Lung (tissue), 12 donors: ENCODE results near the gene SPIB. TPM values are rescaled to one million over a fixed set of nuclear protein-coding genes. Genes with fewer than 3 reads are reported as not detected.

Experiments used
- ATAC-seq: fragments of 200-7000 bp; cut with Tn5 transposase; one replicate; pipeline ENCODE4 v1.9.1; 2020; ENCODE audit warnings: moderate number of reproducible peaks; ENCODE audit not compliant: insufficient read depth, low FRiP score
- DNase-seq, 3 donors: peaks; one replicate each; pipeline ENCODE4 v3.0.0-alpha.2; 2013 to 2017
- H3K27ac ChIP-seq, 2 donors: one replicate each; pipeline ENCODE4 v1.5.1; 2013; ENCODE audit warnings: mild to moderate bottlenecking in 2 of 2, moderate library complexity in 2 of 2, control low read depth in 1 of 2, inconsistent platforms in 1 of 2, low read depth in 1 of 2, low read length in 1 of 2
- H3K27me3 ChIP-seq, 3 donors: one replicate each; pipeline ENCODE4 v1.5.1; 2013; ENCODE audit warnings: low read length in 2 of 3; ENCODE audit not compliant: control insufficient read depth in 3 of 3, insufficient read depth in 3 of 3
- H3K36me3 ChIP-seq, 4 donors: one replicate each; pipeline ENCODE4 v1.5.1; 2013; ENCODE audit warnings: low read length in 4 of 4, mild to moderate bottlenecking in 1 of 4, moderate library complexity in 1 of 4; ENCODE audit not compliant: control insufficient read depth in 4 of 4, insufficient read depth in 4 of 4
- H3K4me1 ChIP-seq, 5 donors: one replicate each; pipeline ENCODE4 v1.5.1; 2013; ENCODE audit warnings: low read length in 5 of 5, mild to moderate bottlenecking in 2 of 5, moderate library complexity in 1 of 5; ENCODE audit not compliant: control insufficient read depth in 5 of 5, insufficient read depth in 5 of 5
- H3K4me3 ChIP-seq: one replicate; pipeline ENCODE4 v1.5.1; 2013; ENCODE audit warnings: mild to moderate bottlenecking, control low read depth, moderate library complexity
- H3K9ac ChIP-seq, 2 donors: one replicate each; pipeline ENCODE4 v1.5.1; 2013; ENCODE audit warnings: low read length in 2 of 2, control low read depth in 1 of 2; ENCODE audit not compliant: insufficient read depth in 1 of 2
- H3K9me3 ChIP-seq, 4 donors: one replicate each; pipeline ENCODE4 v1.5.1; 2013; ENCODE audit warnings: low read length in 3 of 4, mild to moderate bottlenecking in 1 of 4, moderate library complexity in 1 of 4; ENCODE audit not compliant: control insufficient read depth in 4 of 4, insufficient read depth in 3 of 4
- WGBS, 2 donors: extraction: QIAGEN DNeasy Blood & Tissue Kit; methylation state at CpG; one replicate each; pipeline ENCODE4 v1.1.7; 2013; 5-methylcytosine and 5-hydroxymethylcytosine counted together
- polyA plus RNA-seq, 2 donors: library from polyadenylated mRNA; stranded (reverse); fragments of 200-250 nt; gene quantifications; one replicate each; pipeline ENCODE4 v1.2.1, GENCODE V29; 2013
- total RNA-seq, 2 donors: library from RNA; depleted of rRNA in 1 of 2; stranded (reverse); fragments of >200 nt in 1 of 2; gene quantifications; one replicate each; pipeline ENCODE4 v1.2.1, GENCODE V29; 2014 to 2021
- TF ChIP-seq, protein P1 (sequence below): IDR thresholded peaks from 2 replicates; pipeline ENCODE4 v1.5.1; 2012; ENCODE audit warnings: mild to moderate bottlenecking; ENCODE audit errors: control extremely low read depth, extremely low read depth
- donor health status: control.
- donor health status: control.
- donor health status: Bipolar disorder and iron deficiency.
- donor health status: healthy.
- donor health status: DM: yes; HTN: yes; CAD: no.

The SPIB gene
- total and polyA plus RNA-seq, 4 donors, result 0.22 to 10.5 (median 0.65) TPM

DNA sequence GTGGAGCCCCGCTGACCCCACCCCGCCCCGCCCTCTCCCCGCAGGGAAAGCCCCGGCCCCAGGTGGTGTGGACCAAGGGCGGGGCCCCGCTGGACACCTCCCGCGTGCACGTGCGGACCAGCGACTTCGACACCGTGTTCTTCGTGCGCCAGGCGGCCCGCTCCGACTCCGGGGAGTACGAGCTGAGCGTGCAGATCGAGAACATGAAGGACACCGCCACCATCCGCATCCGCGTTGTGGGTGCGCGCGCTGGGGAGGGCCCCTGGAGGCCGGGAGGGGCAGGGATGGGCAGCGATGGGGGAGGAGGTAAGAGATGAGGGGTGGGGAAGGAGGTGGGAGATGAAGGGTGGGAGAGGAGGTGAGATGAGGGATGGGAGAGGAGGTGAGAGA is 40.3 kb downstream of the SPIB start:
- Histone ChIP-seq H3K27ac (no peak overlapping the region), H3K9ac (no peak overlapping the region), H3K27me3 (peaks cover 0 to 17% (median 0%) of the 10 kb centered on the region in 3 donors), H3K4me1 (peaks cover 0 to 3% (median 0%) of the 10 kb centered on the region in 5 donors), H3K4me3 (no peak overlapping the region), H3K9me3 (no peaks in the 10 kb centered on the region), H3K36me3 (no peaks in the 10 kb centered on the region)
- ATAC-seq (no peak), DNase-seq (peak in 1 of 3 donors; percentile 14)
- WGBS, 2 donors, result 65 to 68% methylated on average over 32 of the region's 32 CpGs
- TF ChIP-seq, protein P1, sequence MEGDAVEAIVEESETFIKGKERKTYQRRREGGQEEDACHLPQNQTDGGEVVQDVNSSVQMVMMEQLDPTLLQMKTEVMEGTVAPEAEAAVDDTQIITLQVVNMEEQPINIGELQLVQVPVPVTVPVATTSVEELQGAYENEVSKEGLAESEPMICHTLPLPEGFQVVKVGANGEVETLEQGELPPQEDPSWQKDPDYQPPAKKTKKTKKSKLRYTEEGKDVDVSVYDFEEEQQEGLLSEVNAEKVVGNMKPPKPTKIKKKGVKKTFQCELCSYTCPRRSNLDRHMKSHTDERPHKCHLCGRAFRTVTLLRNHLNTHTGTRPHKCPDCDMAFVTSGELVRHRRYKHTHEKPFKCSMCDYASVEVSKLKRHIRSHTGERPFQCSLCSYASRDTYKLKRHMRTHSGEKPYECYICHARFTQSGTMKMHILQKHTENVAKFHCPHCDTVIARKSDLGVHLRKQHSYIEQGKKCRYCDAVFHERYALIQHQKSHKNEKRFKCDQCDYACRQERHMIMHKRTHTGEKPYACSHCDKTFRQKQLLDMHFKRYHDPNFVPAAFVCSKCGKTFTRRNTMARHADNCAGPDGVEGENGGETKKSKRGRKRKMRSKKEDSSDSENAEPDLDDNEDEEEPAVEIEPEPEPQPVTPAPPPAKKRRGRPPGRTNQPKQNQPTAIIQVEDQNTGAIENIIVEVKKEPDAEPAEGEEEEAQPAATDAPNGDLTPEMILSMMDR, result no peak

DNA sequence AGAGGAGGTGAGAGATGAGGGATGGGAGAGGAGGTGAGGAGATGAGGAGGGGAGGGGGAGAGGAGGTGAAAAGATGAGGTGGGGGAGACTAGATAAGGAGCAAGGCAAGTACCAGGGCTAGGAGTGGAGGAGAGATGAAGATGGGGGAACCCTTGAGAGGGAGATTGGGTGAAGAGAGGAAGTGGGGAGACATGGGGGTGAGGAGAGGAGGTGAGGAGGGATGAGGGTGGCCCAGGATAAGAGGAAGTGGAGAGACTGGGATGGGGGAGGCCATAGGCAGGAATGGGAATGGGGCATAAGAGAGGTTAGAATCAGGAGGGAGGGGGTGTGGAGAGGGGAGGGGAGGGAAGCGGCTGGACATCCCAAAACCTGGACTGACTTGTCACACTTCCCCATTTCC is 40.9 kb downstream of the SPIB start:
- peaks cover 0 to 17% (median 0%) of the 10 kb centered on the region in 3 donors for H3K27me3 ChIP-seq
- TF ChIP-seq, protein P1, result no peak
- DNase-seq, result no peak

DNA sequence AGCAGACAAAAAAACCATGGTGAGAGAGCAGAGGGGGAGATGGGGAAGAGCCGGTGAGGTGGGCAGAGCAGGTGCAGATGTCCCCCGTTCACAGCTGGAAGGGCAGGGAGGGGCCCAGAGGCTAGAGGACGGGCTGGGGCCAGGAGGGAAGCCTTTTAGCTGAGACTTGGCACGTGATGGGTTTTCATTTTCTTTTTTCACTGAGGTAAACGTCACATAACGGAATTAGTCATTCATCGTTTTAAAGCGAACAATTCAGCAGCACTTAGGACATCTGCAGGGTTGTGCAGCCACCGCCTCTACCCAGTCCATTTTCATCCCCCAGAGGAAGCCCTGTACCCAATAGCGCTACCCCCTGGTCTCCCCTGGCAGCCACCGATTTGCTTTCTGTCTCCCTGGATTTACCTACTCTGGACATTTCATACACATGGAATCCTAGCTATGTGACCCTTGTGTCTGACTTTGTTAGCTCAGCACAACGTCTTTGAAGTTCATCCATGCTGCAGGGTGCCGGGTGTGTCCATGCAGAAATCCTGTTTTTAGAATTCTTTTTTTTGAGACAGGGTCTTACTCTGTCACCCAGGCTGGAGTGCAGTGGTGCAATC is 41.5 kb downstream of the SPIB start:
- 35 to 37% methylated on average over 13 of the region's 13 CpGs for WGBS, 2 donors
- Histone ChIP-seq H3K9me3 (no peaks in the 10 kb centered on the region), H3K27me3 (peaks cover 0 to 17% (median 0%) of the 10 kb centered on the region in 3 donors), H3K4me3 (no peak overlapping the region), H3K36me3 (no peaks in the 10 kb centered on the region), H3K27ac (no peak overlapping the region), H3K9ac (no peak overlapping the region), H3K4me1 (peaks cover 0 to 3% (median 0%) of the 10 kb centered on the region in 5 donors)
- TF ChIP-seq, protein P1, result no peak
- no peak for DNase-seq
- no peak for ATAC-seq

More for the DNA sequence above, 40.9 kb downstream of the SPIB start:
- no peaks in the 10 kb centered on the region for H3K36me3 ChIP-seq
- no peaks in the 10 kb centered on the region for H3K9me3 ChIP-seq
- H3K4me3 ChIP-seq, result no peak overlapping the region
- WGBS, 2 donors, result 45 to 76% methylated on average over 1 of the region's 1 CpG
- H3K9ac ChIP-seq, result no peak overlapping the region
- H3K4me1 ChIP-seq, result peaks cover 0 to 3% (median 0%) of the 10 kb centered on the region in 5 donors
- ATAC-seq, result no peak
- no peak overlapping the region for H3K27ac ChIP-seq
